Activated naive CD4-positive, alpha-beta T cell treated with anti-CD3 and anti-CD28 coated beads, Interleukin-2, amount 50 U/mL, for 16 hours (primary cell): ENCODE data around the gene PTPRJ.
A peak's percentile ranks its signal among the peaks of the same experiment; 100 is the strongest.
"Not testable (repeated sequence)": the region's sequence is repeated elsewhere in the genome, so short reads cannot be mapped to it uniquely, and the experiment has no call there.

Experiments
- DNase-seq: peaks from one replicate; pipeline ENCODE4 v3.0.0-alpha.2; 2020

The PTPRJ gene

GRCh38 chr11:48020092-48020755, 39.9 kb downstream of the PTPRJ start:
- peak; percentile 24 for DNase-seq

- not testable (repeated sequence) for DNase-seq
Observed at GRCh38 chr11:48021201-48021820, 41.0 kb downstream of the PTPRJ start.

- no peak for DNase-seq
Observed at GRCh38 chr11:48022445-48022844, 42.1 kb downstream of the PTPRJ start.

GRCh38 chr11:48023608-48024007, 43.2 kb downstream of the PTPRJ start:
- DNase-seq, result not testable (repeated sequence)

GRCh38 chr11:48024635-48025071, 44.3 kb downstream of the PTPRJ start:
- DNase-seq, result no peak

- no peak for DNase-seq
Observed at GRCh38 chr11:48025293-48025983, 45.1 kb downstream of the PTPRJ start.

GRCh38 chr11:48025984-48026340, 45.6 kb downstream of the PTPRJ start:
- no peak for DNase-seq

GRCh38 chr11:48028914-48029680, 48.7 kb downstream of the PTPRJ start:
- DNase-seq, result no peak

GRCh38 chr11:48029681-48030290, 49.4 kb downstream of the PTPRJ start:
- no peak for DNase-seq

- no peak for DNase-seq
Observed at GRCh38 chr11:48031602-48032001, 51.2 kb downstream of the PTPRJ start.

- DNase-seq, result no peak
Observed at GRCh38 chr11:48032721-48033120, 52.4 kb downstream of the PTPRJ start.

- DNase-seq, result no peak
Observed at GRCh38 chr11:48033918-48034341, 53.6 kb downstream of the PTPRJ start.

- no peak for DNase-seq
Observed at GRCh38 chr11:48034926-48035871, 54.8 kb downstream of the PTPRJ start.

- no peak for DNase-seq
Observed at GRCh38 chr11:48036011-48036410, 55.7 kb downstream of the PTPRJ start.

GRCh38 chr11:48036466-48036865, 56.1 kb downstream of the PTPRJ start:
- DNase-seq, result no peak

- no peak for DNase-seq
Observed at GRCh38 chr11:48037709-48038468, 57.5 kb downstream of the PTPRJ start.

- DNase-seq, result no peak
Observed at GRCh38 chr11:48040830-48041444, 60.6 kb downstream of the PTPRJ start.

- no peak for DNase-seq
Observed at GRCh38 chr11:48041877-48042695, 61.7 kb downstream of the PTPRJ start.
